PC-3 (cell line): ENCODE results near the gene IFITM10. TPM values are rescaled to one million over a fixed set of nuclear protein-coding genes. Genes with fewer than 3 reads are reported as not detected.

ENCODE experiments used
- ATAC-seq: fragments of 200-7000 bp; cut with Tn5 transposase; 2 replicates; pipeline ENCODE4 v1.9.1; 2020; ENCODE audit warnings: mild to moderate bottlenecking, moderate library complexity
- BruUV-seq: library from RNA; stranded (reverse); fragments of 400-500 nt; replicated peaks from 2 replicates; lab custom pipeline; 2021; lab: Mats Ljungman, UMichigan
- CTCF ChIA-PET: fragments of 300-600 bp; sonication (Branson Sonifier 250); formaldehyde crosslinking; loops from one replicate; lab custom pipeline; 2022; ENCODE audit warnings: antibody characterized with exemption; lab: Charles Lee
- POLR2A ChIA-PET: fragments of 300-600 bp; sonication (Branson Sonifier 250); formaldehyde crosslinking; loops from one replicate; lab custom pipeline; 2022; ENCODE audit warnings: antibody characterized with exemption; ENCODE audit not compliant: unreplicated experiment; lab: Charles Lee
- DNase-seq: peaks from one replicate; pipeline ENCODE4 v3.0.0-alpha.2; 2015
- H2AFZ ChIP-seq: fragments of 300-600 bp; sonication (generic); 2 replicates; pipeline ENCODE4 v1.6.0; 2016; ENCODE audit warnings: antibody characterized with exemption, low read length
- H3F3A ChIP-seq: fragments of 300-600 bp; sonication (generic); one replicate; pipeline ENCODE4 v1.6.0; 2017; ENCODE audit warnings: antibody characterized with exemption, low read length, control low read depth, mild to moderate bottlenecking; ENCODE audit not compliant: unreplicated experiment
- H3K27ac ChIP-seq: fragments of 300-600 bp; sonication (generic); 2 replicates; pipeline ENCODE4 v1.5.1; 2016; ENCODE audit warnings: mild to moderate bottlenecking, low read length
- H3K27me3 ChIP-seq: fragments of 300-600 bp; sonication (generic); 2 replicates; pipeline ENCODE4 v1.6.1; 2016; ENCODE audit warnings: low read length, mixed read lengths
- H3K36me3 ChIP-seq: fragments of 300-600 bp; sonication (generic); 2 replicates; pipeline ENCODE4 v1.6.1; 2016; ENCODE audit warnings: low read depth, mixed run types, low read length, mixed read lengths
- H3K4me1 ChIP-seq: fragments of 300-600 bp; sonication (generic); 2 replicates; pipeline ENCODE4 v1.5.1; 2016; ENCODE audit warnings: low read length; ENCODE audit not compliant: insufficient read depth
- H3K4me2 ChIP-seq: fragments of 300-600 bp; sonication (generic); 2 replicates; pipeline ENCODE4 v1.6.0; 2016; ENCODE audit warnings: low read length
- H3K4me3 ChIP-seq: fragments of 300-600 bp; sonication (generic); 2 replicates; pipeline ENCODE4 v1.5.1; 2016; ENCODE audit warnings: mild to moderate bottlenecking, low read length, mixed read lengths
- H3K79me2 ChIP-seq: fragments of 300-600 bp; sonication (generic); 2 replicates; pipeline ENCODE4 v1.6.1; 2017; ENCODE audit warnings: low read length, mixed read lengths
- H3K9ac ChIP-seq: fragments of 300-600 bp; sonication (generic); 2 replicates; pipeline ENCODE4 v1.6.0; 2016; ENCODE audit warnings: mild to moderate bottlenecking, low read length
- H3K9me2 ChIP-seq: fragments of 300-600 bp; sonication (generic); replicated peaks from 2 replicates; pipeline ENCODE4 v1.6.1; 2016; ENCODE audit warnings: mixed run types, low read length, mixed read lengths
- H3K9me3 ChIP-seq: fragments of 300-600 bp; sonication (generic); 2 replicates; pipeline ENCODE4 v1.6.1; 2016; ENCODE audit warnings: low read length, mixed read lengths
- H4K20me1 ChIP-seq: fragments of 300-600 bp; sonication (generic); 2 replicates; pipeline ENCODE4 v1.6.1; 2016; ENCODE audit warnings: low read length, mixed read lengths
- CTCF ChIP-seq: fragments of 300-600 bp; sonication (generic); conservative IDR thresholded peaks from 2 replicates; pipeline ENCODE4 v1.5.1; 2017; ENCODE audit warnings: antibody characterized with exemption, low read depth, mild to moderate bottlenecking, low read length
- EZH2 ChIP-seq: fragments of 300-600 bp; sonication (generic); IDR thresholded peaks from one replicate; pipeline ENCODE4 v1.6.1; 2017; ENCODE audit warnings: antibody characterized with exemption, mild to moderate bottlenecking, low read length; ENCODE audit not compliant: unreplicated experiment
- EZH2phosphoT487 ChIP-seq: fragments of 300-600 bp; sonication (generic); IDR thresholded peaks from 2 replicates; pipeline ENCODE4 v1.6.1; 2018; ENCODE audit warnings: mild to moderate bottlenecking, antibody characterized with exemption, low read length, borderline replicate concordance
- intact Hi-C: fragments of 100-400 bp; cut with micrococcal nuclease; formaldehyde crosslinking; loops from 2 replicates; pipeline ENCODE4 v1.9.0; 2023
- total RNA-seq: library from RNA; depleted of rRNA; stranded (reverse); fragments of >200 nt; gene quantifications from 2 replicates; pipeline ENCODE4 v1.2.3, GENCODE V29; 2014

IFITM10 gene
- total RNA-seq, 1 experiment from 2014 or later, result 1.4 TPM

GRCh38 chr11:1760351-1761109, 10.1 kb upstream of the IFITM10 start:
- H3K4me3 ChIP-seq, result no peak overlapping the region
- DNase-seq (peak; percentile 3), ATAC-seq (no peak)
- H3F3A ChIP-seq, result no peaks in the 10 kb centered on the region
- no peaks in the 10 kb centered on the region for H3K27me3 ChIP-seq
- H3K36me3 ChIP-seq, result no peaks in the 10 kb centered on the region
- peaks cover 27% of the 10 kb centered on the region for H3K4me1 ChIP-seq
- BruUV-seq, result no TSS peak
- TF ChIP-seq EZH2phosphoT487 (no peak), EZH2 (no peak), CTCF (no peak)
- H3K9me2 ChIP-seq, result no peaks in the 10 kb centered on the region
- H3K9me3 ChIP-seq, result no peaks in the 10 kb centered on the region
- no peak overlapping the region for H2AFZ ChIP-seq
- H3K9ac ChIP-seq, result no peak overlapping the region
- CTCF ChIA-PET, result no interaction called here
- peaks cover 30% of the 10 kb centered on the region for H3K79me2 ChIP-seq
- H3K27ac ChIP-seq, result no peak overlapping the region
- H4K20me1 ChIP-seq, result peaks cover 10% of the 10 kb centered on the region; the same call in 1 of the 2 replicates
- no peak overlapping the region for H3K4me2 ChIP-seq
- POLR2A ChIA-PET, result no interaction called here
- intact Hi-C loops, result loop anchor here (5.0 kb wide), 1 partner anchor 72 kb away; the partner anchor contains the start of gene SYT8

GRCh38 chr11:1759851-1760220, 9.4 kb upstream of the IFITM10 start:
- H3K4me1 ChIP-seq, result peaks cover 27% of the 10 kb centered on the region
- no peaks in the 10 kb centered on the region for H3K36me3 ChIP-seq
- BruUV-seq, result no TSS peak
- intact Hi-C loops, result loop anchor here (5.0 kb wide), 1 partner anchor 72 kb away; the partner anchor contains the start of gene SYT8
- H3K9ac ChIP-seq, result no peak overlapping the region
- no peaks in the 10 kb centered on the region for H3K9me3 ChIP-seq
- H2AFZ ChIP-seq, result no peak overlapping the region
- no peaks in the 10 kb centered on the region for H3K27me3 ChIP-seq
- peaks cover 10% of the 10 kb centered on the region; the same call in 1 of the 2 replicates for H4K20me1 ChIP-seq
- no peak for DNase-seq
- no peaks in the 10 kb centered on the region for H3F3A ChIP-seq
- no peak for ATAC-seq
- no peaks in the 10 kb centered on the region for H3K9me2 ChIP-seq
- POLR2A ChIA-PET, result no interaction called here
- no peak overlapping the region for H3K4me3 ChIP-seq
- no peak overlapping the region for H3K27ac ChIP-seq
- no peak overlapping the region for H3K4me2 ChIP-seq
- CTCF ChIA-PET, result no interaction called here
- no peak for TF ChIP-seq EZH2phosphoT487
- TF ChIP-seq EZH2, result no peak
- TF ChIP-seq CTCF, result no peak
- H3K79me2 ChIP-seq, result peaks cover 30% of the 10 kb centered on the region
